ENCODE data around the gene RARS2.

- TF ChIP-seq CTCF (IDR thresholded peaks at IDR 0.05; ENCODE audit: low read length) (no peak), EZH2phosphoT487 (IDR thresholded peaks at IDR 0.05; ENCODE audit: low read length) (no peak), EZH2 (optimal IDR thresholded peaks at IDR 0.05; ENCODE audit: low read depth, low read length) (no peak)
These were observed 51.1 kb downstream of the RARS2 start for GRCh38 chr6:87538510-87539260.

All from MM.1S (cell line).